Stomach (tissue), 9 donors: Measurements from ENCODE around the gene TPRG1. TPM values are rescaled to one million over a fixed set of nuclear protein-coding genes. Genes with fewer than 3 reads are reported as not detected.

Experiments used
- DNase-seq, 2 donors: peaks; one replicate each; pipeline versions ENCODE4 v3.0.0 to v3.0.0-alpha.2; 2013 to 2019
- H3K27ac ChIP-seq, 5 donors: fragments of 200-600 bp in 4 of 5; sonication (generic) in 4 of 5; one replicate each; pipeline ENCODE4 v1.5.1; 2013 to 2019; ENCODE audit warnings: mild to moderate bottlenecking in 1 of 5, moderate library complexity in 1 of 5
- H3K27me3 ChIP-seq, 3 donors: fragments of 200-600 bp; sonication (generic); one replicate each; pipeline ENCODE4 v1.5.1; 2017 to 2019; ENCODE audit warnings: mixed run types in 1 of 3
- H3K36me3 ChIP-seq, 4 donors: fragments of 200-600 bp; sonication (generic); 1 replicate in 3 of 4; 2 replicates in 1 of 4; pipeline ENCODE4 v1.5.1; 2016 to 2019
- H3K4me1 ChIP-seq, 4 donors: fragments of 200-600 bp; sonication (generic); one replicate each; pipeline ENCODE4 v1.5.1; 2016 to 2019
- H3K4me3 ChIP-seq, 4 donors: fragments of 200-600 bp; sonication (generic) in 3 of 4; one replicate each; pipeline ENCODE4 v1.5.1; 2016 to 2019; ENCODE audit warnings: mild to moderate bottlenecking in 1 of 4
- H3K9me3 ChIP-seq, 4 donors: fragments of 200-600 bp; sonication (generic); one replicate each; pipeline ENCODE4 v1.5.1; 2016 to 2019
- EP300 ChIP-seq: sonication (generic); formaldehyde crosslinking; IDR thresholded peaks from one replicate; pipeline ENCODE4 v1.6.1; 2017; ENCODE audit warnings: antibody characterized with exemption
- POLR2A ChIP-seq, 4 donors: fragments of 450-650 bp; IDR thresholded peaks; one replicate each; pipeline ENCODE4 v1.6.1; 2016; ENCODE audit warnings: antibody characterized with exemption in 4 of 4, control low read depth in 2 of 4, mild to moderate bottlenecking in 1 of 4, moderate library complexity in 1 of 4
- POLR2AphosphoS5 ChIP-seq, 3 donors: sonication (generic); formaldehyde crosslinking; IDR thresholded peaks; one replicate each; pipeline ENCODE4 v1.6.1; 2016; ENCODE audit warnings: antibody characterized with exemption in 3 of 3
- WGBS, 5 donors: extraction: QIAGEN DNeasy Blood & Tissue Kit in 3 of 5; methylation state at CpG; one replicate each; pipeline versions ENCODE4 v1.1.5 to v1.1.7; 2013 to 2018; 5-methylcytosine and 5-hydroxymethylcytosine counted together
- intact Hi-C: fragments of 100-400 bp; cut with DNase I; formaldehyde crosslinking; loops from one replicate; pipeline ENCODE4 v1.15.1; 2023; ENCODE audit warnings: low total_unique reads
- polyA plus RNA-seq, 3 donors: library from polyadenylated mRNA; stranded (reverse); fragments of 200-250 nt; gene quantifications; one replicate each; pipeline ENCODE4 v1.2.3, GENCODE V29; 2013
- total RNA-seq, 5 donors: library from RNA; depleted of rRNA; stranded (reverse); fragments of >200 nt; gene quantifications; one replicate each; pipeline versions ENCODE4 v1.1.0 to v1.2.3, GENCODE V29; 2014 to 2016
- TF ChIP-seq, protein P1 (sequence below), 7 experiments: fragments of 450-650 bp in 4 of 7; fragments of 200-600 bp in 3 of 7; sonication (generic) in 3 of 7; IDR thresholded peaks; one replicate each; pipeline ENCODE4 v1.5.1; 2016 to 2019; ENCODE audit warnings: antibody characterized with exemption in 7 of 7, control low read depth in 2 of 7, mild to moderate bottlenecking in 1 of 7
- donor health status: healthy with polysubstance abuse.
- donor health status: Bipolar disorder and iron deficiency.
- donor health status: healthy.

Gene TPRG1
- total and polyA plus RNA-seq, 8 donors, result 1.2 to 20.9 (median 3.7) TPM

DNA sequence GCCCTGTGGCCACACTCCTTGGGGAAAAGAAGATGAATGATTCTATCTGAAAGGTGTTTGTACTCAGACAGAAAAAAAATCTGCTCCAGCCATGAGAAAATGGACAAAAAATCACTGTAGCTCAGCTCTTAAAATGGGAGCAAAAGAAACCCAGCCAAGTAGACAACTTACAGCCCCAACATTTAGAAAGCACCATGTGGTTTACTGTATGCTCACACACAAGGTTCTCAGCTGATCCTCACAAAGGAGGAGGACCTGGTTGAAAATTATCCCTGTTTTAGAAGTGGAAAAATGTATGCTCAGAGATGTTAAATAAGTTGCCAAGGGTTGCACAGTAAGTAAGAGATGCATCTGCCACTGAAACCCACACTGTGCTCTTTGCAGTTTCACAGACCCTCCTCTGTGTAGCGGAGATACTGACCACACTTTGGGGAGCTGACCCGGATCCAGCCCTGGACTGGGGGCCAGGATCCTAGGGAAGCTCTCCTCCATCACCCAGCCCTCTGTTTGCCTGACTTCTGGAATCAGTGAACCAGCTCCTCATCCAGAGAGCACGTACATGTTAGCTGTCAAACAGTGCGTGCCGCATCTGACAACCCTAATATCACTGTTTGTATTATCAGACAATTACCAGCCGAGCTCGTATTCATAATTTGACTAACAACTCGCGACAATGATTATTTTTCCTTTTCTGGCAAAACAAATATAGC lies 32.7 kb upstream of the TPRG1 start:
- Histone ChIP-seq H3K27ac (no peak overlapping the region), H3K36me3 (no peaks in the 10 kb centered on the region), H3K27me3 (no peaks in the 10 kb centered on the region), H3K4me1 (no peaks in the 10 kb centered on the region), H3K4me3 (no peak overlapping the region), H3K9me3 (no peaks in the 10 kb centered on the region)
- 60 to 81% (median 70%) methylated on average over 9 of the region's 9 CpGs for WGBS, 5 donors
- intact Hi-C loops, result no loop called here
- DNase-seq, result peak in 1 of 2 donors; percentile 40
- TF ChIP-seq, protein P1, sequence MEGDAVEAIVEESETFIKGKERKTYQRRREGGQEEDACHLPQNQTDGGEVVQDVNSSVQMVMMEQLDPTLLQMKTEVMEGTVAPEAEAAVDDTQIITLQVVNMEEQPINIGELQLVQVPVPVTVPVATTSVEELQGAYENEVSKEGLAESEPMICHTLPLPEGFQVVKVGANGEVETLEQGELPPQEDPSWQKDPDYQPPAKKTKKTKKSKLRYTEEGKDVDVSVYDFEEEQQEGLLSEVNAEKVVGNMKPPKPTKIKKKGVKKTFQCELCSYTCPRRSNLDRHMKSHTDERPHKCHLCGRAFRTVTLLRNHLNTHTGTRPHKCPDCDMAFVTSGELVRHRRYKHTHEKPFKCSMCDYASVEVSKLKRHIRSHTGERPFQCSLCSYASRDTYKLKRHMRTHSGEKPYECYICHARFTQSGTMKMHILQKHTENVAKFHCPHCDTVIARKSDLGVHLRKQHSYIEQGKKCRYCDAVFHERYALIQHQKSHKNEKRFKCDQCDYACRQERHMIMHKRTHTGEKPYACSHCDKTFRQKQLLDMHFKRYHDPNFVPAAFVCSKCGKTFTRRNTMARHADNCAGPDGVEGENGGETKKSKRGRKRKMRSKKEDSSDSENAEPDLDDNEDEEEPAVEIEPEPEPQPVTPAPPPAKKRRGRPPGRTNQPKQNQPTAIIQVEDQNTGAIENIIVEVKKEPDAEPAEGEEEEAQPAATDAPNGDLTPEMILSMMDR (IDR thresholded peaks at IDR 0.05), result no peak
- TF ChIP-seq POLR2A (IDR thresholded peaks at IDR 0.05) (no peak), EP300 (no peak), POLR2AphosphoS5 (IDR thresholded peaks at IDR 0.05) (no peak)

DNA sequence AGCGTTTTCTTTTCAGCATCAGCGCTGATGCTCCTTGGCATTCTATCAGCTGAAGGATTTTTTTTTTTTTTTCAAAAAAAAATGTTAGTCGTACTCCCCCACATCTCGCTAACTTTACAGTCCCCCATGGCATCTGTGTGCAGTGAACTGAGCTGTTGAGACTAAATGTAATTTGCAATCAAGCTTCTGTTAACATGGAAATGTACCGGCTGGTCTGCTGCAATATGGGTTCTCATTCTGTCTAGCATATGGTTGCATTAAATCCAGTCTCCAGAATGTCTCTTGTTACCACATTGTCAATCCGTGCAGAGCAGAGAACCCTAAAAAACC lies 32.2 kb upstream of the TPRG1 start:
- peak in 1 of 2 donors; percentile 45 for DNase-seq
- TF ChIP-seq POLR2A (IDR thresholded peaks at IDR 0.05) (no peak), POLR2AphosphoS5 (IDR thresholded peaks at IDR 0.05) (no peak), EP300 (no peak)
- TF ChIP-seq, protein P1 (IDR thresholded peaks at IDR 0.05), result no peak
- Histone ChIP-seq H3K36me3 (no peaks in the 10 kb centered on the region), H3K4me3 (no peak overlapping the region), H3K27me3 (no peaks in the 10 kb centered on the region), H3K9me3 (no peaks in the 10 kb centered on the region), H3K4me1 (peaks cover 0 to 2% (median 0%) of the 10 kb centered on the region in 4 donors), H3K27ac (no peak overlapping the region)
- WGBS, 5 donors, result 66 to 81% (median 77%) methylated on average over 6 of the region's 6 CpGs
- intact Hi-C loops, result no loop called here

DNA sequence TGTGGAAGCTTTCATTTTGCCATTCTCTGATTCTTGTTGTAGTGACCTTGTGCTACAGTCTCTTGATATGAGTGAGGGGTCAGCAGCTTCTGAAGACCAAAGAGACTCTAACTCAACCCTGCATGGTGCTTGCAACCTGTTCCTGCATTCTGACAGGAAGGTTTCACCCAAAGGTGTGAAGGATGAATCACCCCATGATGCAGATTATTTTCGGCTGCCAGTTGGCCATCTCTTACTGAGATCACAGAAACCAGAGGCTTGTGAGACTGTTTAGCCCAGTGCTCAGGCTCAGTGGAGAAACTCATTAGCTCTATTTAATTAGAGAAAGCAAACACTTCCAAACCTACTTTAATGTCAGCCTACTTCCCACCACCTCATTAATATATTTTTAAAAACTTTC lies 29.2 kb upstream of the TPRG1 start:
- intact Hi-C loops, result loop anchor here (10.0 kb wide), 1 partner anchor 168 kb away; no protein-coding TSS in a partner anchor
- H3K4me3 ChIP-seq, result no peak overlapping the region
- no peaks in the 10 kb centered on the region for H3K9me3 ChIP-seq
- H3K27ac ChIP-seq, result no peak overlapping the region
- peaks cover 0 to 8% (median 0%) of the 10 kb centered on the region in 4 donors for H3K4me1 ChIP-seq
- TF ChIP-seq, protein P1 (IDR thresholded peaks at IDR 0.05), result no peak
- TF ChIP-seq POLR2AphosphoS5 (IDR thresholded peaks at IDR 0.05), result no peak
- no peak for TF ChIP-seq EP300
- no peak for TF ChIP-seq POLR2A (IDR thresholded peaks at IDR 0.05)
- 67 to 83% (median 68%) methylated on average over 1 of the region's 1 CpG for WGBS, 5 donors
- H3K36me3 ChIP-seq, result no peaks in the 10 kb centered on the region
- H3K27me3 ChIP-seq, result no peaks in the 10 kb centered on the region
- DNase-seq, result no peak

DNA sequence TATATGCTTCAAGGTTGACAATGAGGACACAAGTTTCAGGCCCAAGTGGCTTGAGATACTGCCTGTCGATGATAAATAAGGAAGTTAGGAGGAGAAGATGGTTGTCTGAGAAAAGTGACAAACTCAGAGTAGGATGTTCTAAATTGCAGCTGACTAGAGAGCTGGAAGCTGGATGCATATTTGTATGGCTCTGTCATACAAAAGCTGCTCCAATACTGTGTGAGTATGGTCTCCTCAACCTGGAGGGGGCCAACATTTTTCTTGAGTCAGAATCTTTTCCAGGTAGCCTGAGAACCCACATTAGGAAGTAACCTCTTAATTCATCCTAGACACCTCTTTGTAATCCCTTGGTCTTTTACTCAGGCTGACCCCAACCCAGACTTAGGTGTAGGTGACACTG lies 28.4 kb upstream of the TPRG1 start:
- Histone ChIP-seq H3K4me3 (no peak overlapping the region), H3K4me1 (peaks cover 0 to 16% (median 2%) of the 10 kb centered on the region in 4 donors), H3K9me3 (no peaks in the 10 kb centered on the region), H3K27me3 (no peaks in the 10 kb centered on the region), H3K36me3 (no peaks in the 10 kb centered on the region), H3K27ac (no peak overlapping the region)
- WGBS, 5 donors, result 50 to 85% (median 74%) methylated on average over 1 of the region's 1 CpG
- DNase-seq, result no peak
- intact Hi-C loops, result loop anchor here (10.0 kb wide), 1 partner anchor 169 kb away; no protein-coding TSS in a partner anchor
- no peak for TF ChIP-seq EP300
- TF ChIP-seq POLR2A (IDR thresholded peaks at IDR 0.05), result no peak
- TF ChIP-seq POLR2AphosphoS5 (IDR thresholded peaks at IDR 0.05), result no peak
- TF ChIP-seq, protein P1 (IDR thresholded peaks at IDR 0.05), result no peak
